Upper lobe of left lung (tissue), 4 donors: ENCODE data around the gene LSR.

ENCODE experiments used
- POLR2A ChIP-seq, 4 donors: fragments of 450-650 bp; IDR thresholded peaks; one replicate each; pipeline ENCODE4 v1.5.1; 2016 to 2017; ENCODE audit warnings: antibody characterized with exemption in 4 of 4, mild to moderate bottlenecking in 2 of 4
- POLR2AphosphoS5 ChIP-seq, 2 donors: sonication (generic); formaldehyde crosslinking; IDR thresholded peaks; one replicate each; pipeline ENCODE4 v1.5.1; 2017; ENCODE audit warnings: antibody characterized with exemption in 2 of 2
- TF ChIP-seq, protein P1 (sequence below), 6 experiments: fragments of 450-650 bp in 4 of 6; fragments of 200-600 bp in 2 of 6; sonication (generic) in 2 of 6; IDR thresholded peaks; one replicate each; pipeline ENCODE4 v1.5.1; 2016 to 2019; ENCODE audit warnings: antibody characterized with exemption in 6 of 6

DNA sequence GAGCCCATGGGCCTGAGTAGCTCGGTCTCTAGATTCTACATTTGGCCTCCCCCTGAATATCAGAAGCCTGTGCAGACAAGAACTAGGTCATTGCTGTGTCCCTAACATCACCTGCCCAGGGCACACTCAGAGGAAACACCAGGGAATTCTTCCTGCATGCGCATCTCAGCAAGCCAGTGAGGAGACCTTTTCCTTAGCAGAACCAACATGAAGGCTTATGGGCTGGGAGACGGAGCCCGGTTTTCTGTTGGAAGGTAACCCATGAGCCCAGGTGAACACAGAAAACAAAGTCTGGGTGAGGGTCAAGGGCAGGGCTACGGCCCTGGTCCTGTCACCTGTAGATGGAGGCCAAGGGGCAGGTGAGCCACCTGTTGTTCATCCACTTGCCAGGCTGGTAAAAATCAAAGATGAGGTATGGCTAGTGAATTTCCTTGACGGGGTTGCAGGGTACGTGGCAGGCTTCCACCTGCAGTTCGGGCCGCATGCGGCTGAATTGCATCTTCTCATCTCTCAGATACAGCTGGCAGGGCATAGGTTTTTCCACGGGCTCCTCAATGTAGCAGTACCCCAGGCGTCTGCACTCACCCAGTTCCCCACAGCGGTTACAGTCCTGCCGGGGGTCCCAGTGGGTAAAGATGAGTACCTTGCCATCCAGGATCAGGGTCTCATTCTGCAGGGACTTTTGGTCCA lies 16.7 kb upstream of the LSR start:
- TF ChIP-seq, protein P1, sequence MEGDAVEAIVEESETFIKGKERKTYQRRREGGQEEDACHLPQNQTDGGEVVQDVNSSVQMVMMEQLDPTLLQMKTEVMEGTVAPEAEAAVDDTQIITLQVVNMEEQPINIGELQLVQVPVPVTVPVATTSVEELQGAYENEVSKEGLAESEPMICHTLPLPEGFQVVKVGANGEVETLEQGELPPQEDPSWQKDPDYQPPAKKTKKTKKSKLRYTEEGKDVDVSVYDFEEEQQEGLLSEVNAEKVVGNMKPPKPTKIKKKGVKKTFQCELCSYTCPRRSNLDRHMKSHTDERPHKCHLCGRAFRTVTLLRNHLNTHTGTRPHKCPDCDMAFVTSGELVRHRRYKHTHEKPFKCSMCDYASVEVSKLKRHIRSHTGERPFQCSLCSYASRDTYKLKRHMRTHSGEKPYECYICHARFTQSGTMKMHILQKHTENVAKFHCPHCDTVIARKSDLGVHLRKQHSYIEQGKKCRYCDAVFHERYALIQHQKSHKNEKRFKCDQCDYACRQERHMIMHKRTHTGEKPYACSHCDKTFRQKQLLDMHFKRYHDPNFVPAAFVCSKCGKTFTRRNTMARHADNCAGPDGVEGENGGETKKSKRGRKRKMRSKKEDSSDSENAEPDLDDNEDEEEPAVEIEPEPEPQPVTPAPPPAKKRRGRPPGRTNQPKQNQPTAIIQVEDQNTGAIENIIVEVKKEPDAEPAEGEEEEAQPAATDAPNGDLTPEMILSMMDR (IDR thresholded peaks at IDR 0.05) = no peak
- TF ChIP-seq POLR2AphosphoS5 (IDR thresholded peaks at IDR 0.05) = no peak
- TF ChIP-seq POLR2A (IDR thresholded peaks at IDR 0.05) = no peak
